GM21423 (cell line): ENCODE results near the gene SPHK1.
A peak's percentile ranks its signal among the peaks of the same experiment; 100 is the strongest.

Experiments
- ATAC-seq: cut with Tn5 transposase; IDR thresholded peaks from one replicate; pipeline ENCODE4 v1.9.1; 2021; ENCODE audit warnings: mild to moderate bottlenecking, moderate library complexity; ENCODE audit not compliant: unreplicated experiment

SPHK1 gene

GRCh38 chr17:76360461-76360860, 23.9 kb upstream of the SPHK1 start:
- ATAC-seq = no peak

- ATAC-seq = no peak
Observed at GRCh38 chr17:76363107-76363842, 21.1 kb upstream of the SPHK1 start.

GRCh38 chr17:76365256-76365903, 19.0 kb upstream of the SPHK1 start:
- ATAC-seq = no peak

GRCh38 chr17:76366247-76366646, 18.2 kb upstream of the SPHK1 start:
- no peak for ATAC-seq

GRCh38 chr17:76367642-76368041, 16.8 kb upstream of the SPHK1 start:
- no peak for ATAC-seq

GRCh38 chr17:76368545-76368944, 15.9 kb upstream of the SPHK1 start:
- ATAC-seq = no peak

- ATAC-seq = no peak
Observed at GRCh38 chr17:76369379-76369778, 15.0 kb upstream of the SPHK1 start.

GRCh38 chr17:76369804-76370203, 14.6 kb upstream of the SPHK1 start:
- no peak for ATAC-seq

GRCh38 chr17:76370261-76370993, 14.0 kb upstream of the SPHK1 start:
- no peak for ATAC-seq

- ATAC-seq = no peak
Observed at GRCh38 chr17:76371656-76372628, 12.5 kb upstream of the SPHK1 start.

- ATAC-seq = no peak
Observed at GRCh38 chr17:76376318-76377133, 7.9 kb upstream of the SPHK1 start.

- no peak for ATAC-seq
Observed at GRCh38 chr17:76378548-76379274, 5.7 kb upstream of the SPHK1 start.

GRCh38 chr17:76379275-76379641, 5.2 kb upstream of the SPHK1 start:
- ATAC-seq = no peak

- ATAC-seq = no peak
Observed at GRCh38 chr17:76379646-76380376, 4.6 kb upstream of the SPHK1 start.

GRCh38 chr17:76381633-76382350, 2.6 kb upstream of the SPHK1 start:
- ATAC-seq = no peak

GRCh38 chr17:76382351-76382802, 2.0 kb upstream of the SPHK1 start:
- no peak for ATAC-seq

- ATAC-seq = peak; percentile 23
Observed at GRCh38 chr17:76382803-76383545, 1.4 kb upstream of the SPHK1 start.
